Measurements from ENCODE around the gene HBD. TPM values are rescaled to one million over a fixed set of nuclear protein-coding genes. Genes with fewer than 3 reads are reported as not detected.

Gene HBD
- total RNA-seq, 2 experiments from 2014 or later = not detected

DNA sequence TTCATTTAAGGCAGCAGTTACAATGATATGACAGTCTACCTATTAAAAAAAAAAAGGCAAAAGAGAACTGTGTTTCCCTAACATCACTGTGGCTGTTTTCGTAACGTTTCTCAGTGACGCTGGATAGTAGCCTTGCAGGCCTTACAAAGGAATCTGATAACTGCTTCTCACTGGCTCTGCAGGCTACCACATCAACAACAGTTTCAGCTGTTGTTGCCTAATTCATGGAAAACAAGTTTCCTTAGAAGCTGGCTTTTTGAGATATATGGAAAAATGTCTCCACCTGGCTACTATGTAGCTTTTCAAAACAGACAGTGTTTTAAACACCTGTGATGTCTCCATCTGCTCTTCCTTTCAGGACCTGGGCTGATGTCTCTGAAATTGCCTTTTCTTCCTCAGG lies 37.6 kb downstream of the HBD start:
- ATAC-seq (no peak), DNase-seq (no peak)
- TF ChIP-seq, protein P1, sequence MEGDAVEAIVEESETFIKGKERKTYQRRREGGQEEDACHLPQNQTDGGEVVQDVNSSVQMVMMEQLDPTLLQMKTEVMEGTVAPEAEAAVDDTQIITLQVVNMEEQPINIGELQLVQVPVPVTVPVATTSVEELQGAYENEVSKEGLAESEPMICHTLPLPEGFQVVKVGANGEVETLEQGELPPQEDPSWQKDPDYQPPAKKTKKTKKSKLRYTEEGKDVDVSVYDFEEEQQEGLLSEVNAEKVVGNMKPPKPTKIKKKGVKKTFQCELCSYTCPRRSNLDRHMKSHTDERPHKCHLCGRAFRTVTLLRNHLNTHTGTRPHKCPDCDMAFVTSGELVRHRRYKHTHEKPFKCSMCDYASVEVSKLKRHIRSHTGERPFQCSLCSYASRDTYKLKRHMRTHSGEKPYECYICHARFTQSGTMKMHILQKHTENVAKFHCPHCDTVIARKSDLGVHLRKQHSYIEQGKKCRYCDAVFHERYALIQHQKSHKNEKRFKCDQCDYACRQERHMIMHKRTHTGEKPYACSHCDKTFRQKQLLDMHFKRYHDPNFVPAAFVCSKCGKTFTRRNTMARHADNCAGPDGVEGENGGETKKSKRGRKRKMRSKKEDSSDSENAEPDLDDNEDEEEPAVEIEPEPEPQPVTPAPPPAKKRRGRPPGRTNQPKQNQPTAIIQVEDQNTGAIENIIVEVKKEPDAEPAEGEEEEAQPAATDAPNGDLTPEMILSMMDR (IDR thresholded peaks at IDR 0.05) = no peak
- H3K9me3 Mint-ChIP-seq = peaks cover 3% of the 10 kb centered on the region
- intact Hi-C loops (cut with micrococcal nuclease) = no loop called here
- ChIA-PET POLR2A (no interaction called here), CTCF (no interaction called here)
- no peak overlapping the region for H3K27ac Mint-ChIP-seq
- no peaks in the 10 kb centered on the region for H3K36me3 Mint-ChIP-seq (ENCODE audit: low read depth)
- no peaks in the 10 kb centered on the region for H3K4me1 Mint-ChIP-seq (ENCODE audit: low read depth)
- H3K4me3 Mint-ChIP-seq = no peak overlapping the region
- H3K27me3 Mint-ChIP-seq = no peaks in the 10 kb centered on the region

DNA sequence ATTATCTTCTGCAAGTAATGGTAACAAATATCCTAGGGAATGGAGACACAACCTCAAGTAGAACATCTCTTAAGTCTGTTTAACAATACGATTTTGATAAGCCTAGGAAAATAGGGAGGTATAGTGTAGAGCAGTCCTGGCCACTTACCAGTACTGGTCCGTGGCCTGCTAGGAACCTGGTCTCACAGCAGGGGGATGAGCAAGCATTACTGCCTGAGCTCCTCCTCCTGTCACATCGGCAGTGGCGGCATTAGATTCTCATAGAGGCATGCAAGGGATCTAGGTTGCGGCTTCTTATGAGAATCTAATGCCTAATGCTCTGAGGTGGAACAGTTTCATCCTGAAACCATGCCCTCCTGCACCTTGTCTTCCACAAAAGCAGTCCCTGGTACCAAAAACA lies 38.2 kb downstream of the HBD start:
- DNase-seq (no peak), ATAC-seq (no peak)
- Mint-ChIP-seq H3K4me1 (ENCODE audit: low read depth) (no peaks in the 10 kb centered on the region), H3K4me3 (no peak overlapping the region), H3K27ac (no peak overlapping the region), H3K27me3 (no peaks in the 10 kb centered on the region), H3K9me3 (peaks cover 3% of the 10 kb centered on the region), H3K36me3 (ENCODE audit: low read depth) (no peaks in the 10 kb centered on the region)
- CTCF ChIA-PET = no interaction called here
- POLR2A ChIA-PET = no interaction called here
- intact Hi-C loops (cut with micrococcal nuclease) = no loop called here
- TF ChIP-seq, protein P1 (IDR thresholded peaks at IDR 0.05) = no peak

DNA sequence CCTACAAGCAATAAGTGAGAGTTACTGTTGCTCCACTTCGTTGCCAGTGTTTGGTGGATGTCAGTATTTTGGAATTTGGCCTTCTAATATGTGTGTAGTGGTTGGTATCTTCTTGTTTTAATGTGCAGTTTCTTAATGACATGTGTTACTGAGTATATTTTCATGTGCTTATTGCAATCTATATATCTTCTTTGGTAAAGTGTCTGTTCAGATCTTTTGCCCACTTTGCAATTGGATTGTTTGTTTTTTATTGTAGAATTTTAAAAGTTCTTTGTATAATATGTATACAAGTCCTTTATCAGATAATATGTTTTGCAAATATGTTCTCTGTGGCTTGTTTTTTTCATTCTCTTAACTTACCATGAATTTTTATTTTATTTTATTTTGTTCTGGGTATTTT lies 41.5 kb downstream of the HBD start:
- DNase-seq (no peak), ATAC-seq (no peak)
- Mint-ChIP-seq H3K4me3 (no peak overlapping the region), H3K27me3 (no peaks in the 10 kb centered on the region), H3K27ac (no peak overlapping the region), H3K4me1 (ENCODE audit: low read depth) (no peaks in the 10 kb centered on the region), H3K9me3 (peaks cover 3% of the 10 kb centered on the region), H3K36me3 (ENCODE audit: low read depth) (no peaks in the 10 kb centered on the region)
- intact Hi-C loops (cut with micrococcal nuclease) = no loop called here
- TF ChIP-seq, protein P1 (IDR thresholded peaks at IDR 0.05) = no peak
- ChIA-PET CTCF (no interaction called here), POLR2A (no interaction called here)

DNA sequence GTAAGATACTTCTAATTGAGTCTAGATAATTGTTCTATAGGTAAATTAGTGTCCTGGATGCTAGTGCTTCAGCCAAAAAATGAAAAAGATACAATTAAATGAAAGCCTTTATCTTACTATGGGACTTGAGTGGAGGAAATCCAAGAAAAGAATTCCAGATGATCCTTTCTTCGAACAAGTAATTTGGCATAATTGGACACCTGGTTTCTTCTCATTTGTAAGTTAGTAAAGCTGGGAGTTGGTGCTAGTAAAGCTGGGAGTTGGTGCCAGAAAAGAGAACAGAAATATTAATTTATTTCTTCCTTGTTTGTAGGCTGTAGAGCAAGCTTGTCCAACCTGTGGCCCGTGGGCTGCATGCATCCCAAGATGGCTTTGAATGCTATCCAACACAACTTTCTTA lies 46.1 kb downstream of the HBD start:
- H3K9me3 Mint-ChIP-seq = no peaks in the 10 kb centered on the region
- no peaks in the 10 kb centered on the region for H3K36me3 Mint-ChIP-seq (ENCODE audit: low read depth)
- intact Hi-C loops (cut with micrococcal nuclease) = no loop called here
- POLR2A ChIA-PET = no interaction called here
- H3K27me3 Mint-ChIP-seq = peaks cover 2% of the 10 kb centered on the region
- DNase-seq (no peak), ATAC-seq (no peak)
- CTCF ChIA-PET = no interaction called here
- H3K4me3 Mint-ChIP-seq = no peak overlapping the region
- H3K4me1 Mint-ChIP-seq (ENCODE audit: low read depth) = no peaks in the 10 kb centered on the region
- TF ChIP-seq, protein P1 (IDR thresholded peaks at IDR 0.05) = no peak
- no peak overlapping the region for H3K27ac Mint-ChIP-seq

Other genes with a start within 250 kb of the HBD start
- gene OR51L1, start 239.6 kb downstream of the HBD start, total RNA-seq = not detected
- not detected for gene OR52J3, start 188.0 kb downstream of the HBD start, total RNA-seq
- gene OR52E2, start 174.9 kb downstream of the HBD start, total RNA-seq = not detected
- gene OR52E1, start 164.9 kb downstream of the HBD start, total RNA-seq = not detected
- gene OR52A5, start 96.1 kb downstream of the HBD start, total RNA-seq = not detected
- not detected for gene OR52A1, start 79.7 kb downstream of the HBD start, total RNA-seq
- not detected for gene OR51V1, start 33.8 kb downstream of the HBD start, total RNA-seq
- not detected for gene HBB, start 7.4 kb downstream of the HBD start, total RNA-seq
- not detected for gene HBG1, start 15.4 kb upstream of the HBD start, total RNA-seq
- not detected for gene HBG2, start 20.3 kb upstream of the HBD start, total RNA-seq
- not detected for gene HBE1, start 35.5 kb upstream of the HBD start, total RNA-seq
- not detected for gene OR51B4, start 67.5 kb upstream of the HBD start, total RNA-seq
- gene OR51B2, start 89.8 kb upstream of the HBD start, total RNA-seq = not detected
- gene OR51B5, start 109.0 kb upstream of the HBD start, total RNA-seq = not detected
- not detected for gene OR51B6, start 117.0 kb upstream of the HBD start, total RNA-seq
- not detected for gene OR51M1, start 149.3 kb upstream of the HBD start, total RNA-seq
- gene OR51Q1, start 187.6 kb upstream of the HBD start, total RNA-seq = not detected
- gene OR51I1, start 207.0 kb upstream of the HBD start, total RNA-seq = not detected
- gene OR51I2, start 214.8 kb upstream of the HBD start, total RNA-seq = not detected